CD8-positive, alpha-beta memory T cell (primary cell): ENCODE measurements around the gene NFAM1. TPM values are rescaled to one million over a fixed set of nuclear protein-coding genes. Genes with fewer than 3 reads are reported as not detected.
A peak's percentile ranks its signal among the peaks of the same experiment; 100 is the strongest.

Experiments used
- CTCF ChIA-PET: fragments of 350-600 bp; sonication (Branson Sonifier 250); formaldehyde crosslinking; loops from one replicate; lab custom pipeline; 2021; ENCODE audit warnings: antibody characterized with exemption; lab: Charles Lee
- POLR2A ChIA-PET: fragments of 350-600 bp; sonication (Branson Sonifier 250); formaldehyde crosslinking; loops from one replicate; lab custom pipeline; 2021; ENCODE audit warnings: antibody characterized with exemption; lab: Charles Lee
- DNase-seq, 5 donors: peaks; one replicate each; pipeline versions ENCODE4 v3.0.0 to v3.0.0-alpha.2; 2020 to 2022; ENCODE audit warnings: mixed read lengths in 1 of 5
- H3K27ac ChIP-seq: one replicate; pipeline ENCODE4 v1.7.0; 2013; ENCODE audit warnings: low read depth, mild to moderate bottlenecking, low read length, moderate library complexity
- H3K27me3 ChIP-seq: 2 replicates; pipeline ENCODE4 v1.7.0; 2013; ENCODE audit warnings: low read length, mild to moderate bottlenecking; ENCODE audit not compliant: insufficient read depth, poor library complexity, severe bottlenecking
- H3K36me3 ChIP-seq: 2 replicates; pipeline ENCODE4 v1.7.0; 2013; ENCODE audit warnings: mild to moderate bottlenecking, low read length, moderate library complexity; ENCODE audit not compliant: insufficient read depth
- H3K4me1 ChIP-seq: 2 replicates; pipeline ENCODE4 v1.7.0; 2013; ENCODE audit warnings: mild to moderate bottlenecking, low read length, moderate library complexity; ENCODE audit not compliant: insufficient read depth
- H3K4me3 ChIP-seq: 2 replicates; pipeline ENCODE4 v1.7.0; 2013; ENCODE audit warnings: mild to moderate bottlenecking, low read length
- H3K9me3 ChIP-seq: 2 replicates; pipeline ENCODE4 v1.7.0; 2013; ENCODE audit warnings: mild to moderate bottlenecking, low read length
- H3K27ac Mint-ChIP-seq, 8 donors: one replicate each; pipeline ENCODE4 v1.8.0; 2020 to 2021; ENCODE audit warnings: mixed read lengths in 8 of 8, mild to moderate bottlenecking in 6 of 8, inconsistent platforms in 3 of 8, moderate library complexity in 3 of 8
- H3K27me3 Mint-ChIP-seq, 2 donors: one replicate each; pipeline ENCODE4 v1.8.0; 2020 to 2021; ENCODE audit warnings: mixed read lengths in 2 of 2, mild to moderate bottlenecking in 1 of 2, moderate library complexity in 1 of 2
- H3K36me3 Mint-ChIP-seq, 3 donors: one replicate each; pipeline ENCODE4 v1.8.0; 2020 to 2021; ENCODE audit warnings: mixed read lengths in 3 of 3, inconsistent platforms in 1 of 3, mild to moderate bottlenecking in 1 of 3
- H3K4me1 Mint-ChIP-seq, 3 donors: one replicate each; pipeline ENCODE4 v1.8.0; 2020 to 2021; ENCODE audit warnings: mixed read lengths in 3 of 3, inconsistent platforms in 1 of 3, mild to moderate bottlenecking in 1 of 3
- H3K4me3 Mint-ChIP-seq, 7 donors: one replicate each; pipeline ENCODE4 v1.8.0; 2020 to 2021; ENCODE audit warnings: mixed read lengths in 7 of 7, mild to moderate bottlenecking in 6 of 7, moderate library complexity in 4 of 7, inconsistent platforms in 2 of 7
- H3K9me3 Mint-ChIP-seq, 5 donors: one replicate each; pipeline ENCODE4 v1.8.0; 2020 to 2022; ENCODE audit warnings: mixed read lengths in 5 of 5, mild to moderate bottlenecking in 3 of 5, moderate library complexity in 2 of 5, inconsistent platforms in 1 of 5
- polyA plus RNA-seq: library from polyadenylated mRNA; unstranded; fragments of 300-500 nt; fragmentation: Illumina TruSeq; gene quantifications from one replicate; pipeline ENCODE4 v1.2.3, GENCODE V29; 2021
- total RNA-seq, 2 experiments: library from RNA; stranded (reverse); gene quantifications; one replicate each; pipeline ENCODE4 v1.2.3, GENCODE V29; 2021

NFAM1 gene
- total and polyA plus RNA-seq, 3 experiments from 2014 or later = 0.16 to 0.31 TPM; not detected in 1

- Histone ChIP-seq H3K9me3 (no peaks in the 10 kb centered on the region), H3K27ac (no peak overlapping the region), H3K36me3 (no peaks in the 10 kb centered on the region), H3K27me3 (peaks cover 15% of the 10 kb centered on the region), H3K4me1 (peaks cover 10% of the 10 kb centered on the region), H3K4me3 (no peak overlapping the region)
- POLR2A ChIA-PET = interaction anchor here (0.6 kb wide), 1 partner anchor 86 kb away, joined by 5 read pairs; no protein-coding TSS in a partner anchor
- DNase-seq = no peak
- CTCF ChIA-PET = no interaction called here
- Mint-ChIP-seq H3K27me3 (peaks cover 45 to 50% of the 10 kb centered on the region in 2 donors), H3K27ac (no peak overlapping the region), H3K4me3 (no peak overlapping the region), H3K4me1 (peaks cover 6 to 18% (median 8%) of the 10 kb centered on the region in 3 donors), H3K36me3 (no peaks in the 10 kb centered on the region), H3K9me3 (peaks cover 0 to 3% (median 0%) of the 10 kb centered on the region in 5 donors)
Measured at GRCh38 chr22:42363892-42364291, 68.3 kb downstream of the NFAM1 start.

- no peaks in the 10 kb centered on the region for H3K27me3 ChIP-seq
- Mint-ChIP-seq H3K9me3 (peaks cover 0 to 3% (median 0%) of the 10 kb centered on the region in 5 donors), H3K4me1 (peaks cover 0 to 6% (median 0%) of the 10 kb centered on the region in 3 donors), H3K36me3 (no peaks in the 10 kb centered on the region), H3K27me3 (peaks cover 34 to 36% of the 10 kb centered on the region in 2 donors), H3K27ac (no peak overlapping the region), H3K4me3 (no peak overlapping the region)
- H3K4me1 ChIP-seq = no peaks in the 10 kb centered on the region
- H3K9me3 ChIP-seq = no peaks in the 10 kb centered on the region
- H3K4me3 ChIP-seq = no peak overlapping the region
- ChIA-PET CTCF (no interaction called here), POLR2A (interaction anchor here (0.6 kb wide), 1 partner anchor 691 kb away, joined by 5 read pairs; no protein-coding TSS in a partner anchor)
- no peak for DNase-seq
- no peaks in the 10 kb centered on the region for H3K36me3 ChIP-seq
- H3K27ac ChIP-seq = no peak overlapping the region
Measured at GRCh38 chr22:42361523-42361922, 70.7 kb downstream of the NFAM1 start.

GRCh38 chr22:42360348-42360747 is 71.9 kb downstream of the NFAM1 start:
- H3K36me3 ChIP-seq = no peaks in the 10 kb centered on the region
- no peaks in the 10 kb centered on the region for H3K36me3 Mint-ChIP-seq
- CTCF ChIA-PET = no interaction called here
- no peaks in the 10 kb centered on the region for H3K27me3 ChIP-seq
- H3K27me3 Mint-ChIP-seq = peaks cover 23 to 26% of the 10 kb centered on the region in 2 donors
- H3K4me1 ChIP-seq = no peaks in the 10 kb centered on the region
- POLR2A ChIA-PET = no interaction called here
- no peak overlapping the region for H3K4me3 ChIP-seq
- no peak overlapping the region for H3K27ac ChIP-seq
- no peak overlapping the region for H3K4me3 Mint-ChIP-seq
- peaks cover 0 to under 1% (median 0%) of the 10 kb centered on the region in 3 donors for H3K4me1 Mint-ChIP-seq
- H3K27ac Mint-ChIP-seq = no peak overlapping the region
- H3K9me3 Mint-ChIP-seq = peaks cover 0 to 3% (median 0%) of the 10 kb centered on the region in 5 donors
- H3K9me3 ChIP-seq = no peaks in the 10 kb centered on the region
- DNase-seq = no peak

GRCh38 chr22:42358643-42359558 is 73.3 kb downstream of the NFAM1 start:
- peaks cover 0 to 3% (median 0%) of the 10 kb centered on the region in 5 donors for H3K9me3 Mint-ChIP-seq
- H3K4me1 Mint-ChIP-seq = no peaks in the 10 kb centered on the region
- no peaks in the 10 kb centered on the region for H3K27me3 ChIP-seq
- H3K4me3 Mint-ChIP-seq = no peak overlapping the region
- H3K36me3 ChIP-seq = no peaks in the 10 kb centered on the region
- CTCF ChIA-PET = no interaction called here
- H3K27ac ChIP-seq = no peak overlapping the region
- no peaks in the 10 kb centered on the region for H3K9me3 ChIP-seq
- H3K27me3 Mint-ChIP-seq = peaks cover 19 to 22% of the 10 kb centered on the region in 2 donors
- H3K36me3 Mint-ChIP-seq = no peaks in the 10 kb centered on the region
- no peaks in the 10 kb centered on the region for H3K4me1 ChIP-seq
- DNase-seq = no peak
- POLR2A ChIA-PET = interaction anchor here (0.5 kb wide), 1 partner anchor 43 kb away, joined by 3 read pairs; no protein-coding TSS in a partner anchor
- no peak overlapping the region for H3K4me3 ChIP-seq
- no peak overlapping the region for H3K27ac Mint-ChIP-seq

- no peaks in the 10 kb centered on the region for H3K9me3 ChIP-seq
- ChIA-PET POLR2A (no interaction called here), CTCF (no interaction called here)
- peaks cover 14 to 22% of the 10 kb centered on the region in 2 donors for H3K27me3 Mint-ChIP-seq
- H3K36me3 Mint-ChIP-seq = no peaks in the 10 kb centered on the region
- H3K4me1 ChIP-seq = no peaks in the 10 kb centered on the region
- no peak for DNase-seq
- no peaks in the 10 kb centered on the region for H3K27me3 ChIP-seq
- no peak overlapping the region for H3K4me3 Mint-ChIP-seq
- H3K4me1 Mint-ChIP-seq = no peaks in the 10 kb centered on the region
- H3K27ac ChIP-seq = no peak overlapping the region
- H3K4me3 ChIP-seq = no peak overlapping the region
- H3K9me3 Mint-ChIP-seq = peaks cover 0 to 3% (median 0%) of the 10 kb centered on the region in 5 donors
- no peaks in the 10 kb centered on the region for H3K36me3 ChIP-seq
- H3K27ac Mint-ChIP-seq = no peak overlapping the region
Measured at GRCh38 chr22:42357634-42358296, 74.4 kb downstream of the NFAM1 start.

GRCh38 chr22:42357221-42357620 is 75.0 kb downstream of the NFAM1 start:
- CTCF ChIA-PET = no interaction called here
- Histone ChIP-seq H3K27me3 (no peaks in the 10 kb centered on the region), H3K4me1 (no peaks in the 10 kb centered on the region), H3K4me3 (no peak overlapping the region), H3K36me3 (no peaks in the 10 kb centered on the region), H3K9me3 (no peaks in the 10 kb centered on the region), H3K27ac (no peak overlapping the region)
- Mint-ChIP-seq H3K4me3 (no peak overlapping the region), H3K27ac (peak overlapping the region in 2 of 8 donors; percentile 32 to 81), H3K4me1 (no peaks in the 10 kb centered on the region), H3K27me3 (peaks cover 9 to 18% of the 10 kb centered on the region in 2 donors), H3K36me3 (no peaks in the 10 kb centered on the region), H3K9me3 (peaks cover 0 to 3% (median 0%) of the 10 kb centered on the region in 5 donors)
- DNase-seq = no peak
- POLR2A ChIA-PET = no interaction called here

- Mint-ChIP-seq H3K36me3 (no peaks in the 10 kb centered on the region), H3K4me1 (no peaks in the 10 kb centered on the region), H3K27me3 (peaks cover 5 to 12% of the 10 kb centered on the region in 2 donors), H3K27ac (no peak overlapping the region), H3K4me3 (no peak overlapping the region), H3K9me3 (peaks cover 0 to 3% (median 0%) of the 10 kb centered on the region in 5 donors)
- Histone ChIP-seq H3K4me3 (no peak overlapping the region), H3K9me3 (no peaks in the 10 kb centered on the region), H3K27me3 (no peaks in the 10 kb centered on the region), H3K36me3 (no peaks in the 10 kb centered on the region), H3K4me1 (no peaks in the 10 kb centered on the region), H3K27ac (no peak overlapping the region)
- CTCF ChIA-PET = no interaction called here
- no peak for DNase-seq
- POLR2A ChIA-PET = no interaction called here
Measured at GRCh38 chr22:42356533-42356932, 75.7 kb downstream of the NFAM1 start.
